Tibial nerve (tissue), 3 donors: ENCODE data around the gene STUM.

Experiments used
- POLR2A ChIP-seq, 2 donors: fragments of 450-650 bp; IDR thresholded peaks; one replicate each; pipeline ENCODE4 v1.6.1; 2017; ENCODE audit warnings: antibody characterized with exemption in 2 of 2, mild to moderate bottlenecking in 2 of 2, moderate library complexity in 2 of 2
- TF ChIP-seq, protein P1 (sequence below), 5 experiments: fragments of 200-600 bp in 3 of 5; fragments of 450-650 bp in 2 of 5; sonication (generic) in 3 of 5; IDR thresholded peaks; one replicate each; pipeline ENCODE4 v1.5.1; 2016 to 2019; ENCODE audit warnings: antibody characterized with exemption in 5 of 5, mild to moderate bottlenecking in 3 of 5, moderate library complexity in 2 of 5

DNA sequence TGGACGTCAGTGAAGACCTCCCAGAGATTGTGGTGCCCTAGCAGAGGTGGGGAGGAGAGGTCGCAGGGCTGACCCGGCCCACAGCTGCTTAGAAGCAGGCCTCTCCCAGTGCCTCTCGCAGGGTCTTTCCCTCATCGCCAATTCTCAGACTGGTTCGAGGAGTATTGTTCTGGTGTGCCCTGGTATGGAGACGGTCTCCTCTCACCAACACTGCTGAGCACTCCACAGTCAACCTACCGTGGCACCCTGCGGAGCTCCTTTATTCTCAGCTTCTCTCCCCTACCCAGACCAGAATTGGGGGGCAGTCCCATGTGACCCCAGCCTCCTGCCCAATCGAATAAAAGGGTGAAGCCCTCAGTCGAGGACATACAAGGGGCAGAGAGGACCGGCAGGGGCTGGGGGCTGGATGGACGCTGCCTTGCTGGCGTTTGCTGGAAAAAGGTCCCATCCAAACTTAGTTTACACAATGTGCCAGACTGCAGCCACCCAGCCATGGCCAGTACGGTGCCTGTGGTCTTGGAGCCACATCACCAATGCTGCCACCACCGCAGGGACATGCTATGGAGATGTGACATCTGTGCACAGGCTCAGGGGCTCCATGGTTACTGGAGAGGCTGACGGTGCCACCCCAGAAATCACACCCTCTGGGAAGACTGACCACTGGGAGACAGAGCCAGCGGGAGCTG lies 80.8 kb downstream of the STUM start:
- no peak for TF ChIP-seq POLR2A (IDR thresholded peaks at IDR 0.05)
- TF ChIP-seq, protein P1, sequence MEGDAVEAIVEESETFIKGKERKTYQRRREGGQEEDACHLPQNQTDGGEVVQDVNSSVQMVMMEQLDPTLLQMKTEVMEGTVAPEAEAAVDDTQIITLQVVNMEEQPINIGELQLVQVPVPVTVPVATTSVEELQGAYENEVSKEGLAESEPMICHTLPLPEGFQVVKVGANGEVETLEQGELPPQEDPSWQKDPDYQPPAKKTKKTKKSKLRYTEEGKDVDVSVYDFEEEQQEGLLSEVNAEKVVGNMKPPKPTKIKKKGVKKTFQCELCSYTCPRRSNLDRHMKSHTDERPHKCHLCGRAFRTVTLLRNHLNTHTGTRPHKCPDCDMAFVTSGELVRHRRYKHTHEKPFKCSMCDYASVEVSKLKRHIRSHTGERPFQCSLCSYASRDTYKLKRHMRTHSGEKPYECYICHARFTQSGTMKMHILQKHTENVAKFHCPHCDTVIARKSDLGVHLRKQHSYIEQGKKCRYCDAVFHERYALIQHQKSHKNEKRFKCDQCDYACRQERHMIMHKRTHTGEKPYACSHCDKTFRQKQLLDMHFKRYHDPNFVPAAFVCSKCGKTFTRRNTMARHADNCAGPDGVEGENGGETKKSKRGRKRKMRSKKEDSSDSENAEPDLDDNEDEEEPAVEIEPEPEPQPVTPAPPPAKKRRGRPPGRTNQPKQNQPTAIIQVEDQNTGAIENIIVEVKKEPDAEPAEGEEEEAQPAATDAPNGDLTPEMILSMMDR (IDR thresholded peaks at IDR 0.05): no peak
